ENCODE measurements around the gene DSG2.

- TF ChIP-seq POLR2AphosphoS5 (IDR thresholded peaks at IDR 0.05; ENCODE audit: low read depth, low read length) (no peak), POLR2A (IDR thresholded peaks at IDR 0.05; ENCODE audit: low read depth, low read length) (no peak), TAF1 (IDR thresholded peaks at IDR 0.05; ENCODE audit: low read depth, low read length) (no peak)
Measured at GRCh38 chr18:31490387-31490786, 7.6 kb upstream of the DSG2 start.

Measured in GM12891 (cell line).